Fibroblast of skin of right quadriceps (primary cell): ENCODE data around the gene WDR17.

Source experiments
- DNase-seq: peaks from one replicate; pipeline ENCODE4 v3.0.0-alpha.2; 2013

Gene WDR17

GRCh38 chr4:176065435-176066291, at the start of gene WDR17:
Gene WDR17, plus strand, starts transcription at chr4:176065841. Its CDS starts 45,740 bp downstream, at chr4:176111581.
- DNase-seq: peak; percentile 85

- no peak for DNase-seq
These were observed 49.0 kb upstream of the WDR17 start for GRCh38 chr4:176016601-176017000.

GRCh38 chr4:176020481-176021085, 45.1 kb upstream of the WDR17 start:
- no peak for DNase-seq

DNA sequence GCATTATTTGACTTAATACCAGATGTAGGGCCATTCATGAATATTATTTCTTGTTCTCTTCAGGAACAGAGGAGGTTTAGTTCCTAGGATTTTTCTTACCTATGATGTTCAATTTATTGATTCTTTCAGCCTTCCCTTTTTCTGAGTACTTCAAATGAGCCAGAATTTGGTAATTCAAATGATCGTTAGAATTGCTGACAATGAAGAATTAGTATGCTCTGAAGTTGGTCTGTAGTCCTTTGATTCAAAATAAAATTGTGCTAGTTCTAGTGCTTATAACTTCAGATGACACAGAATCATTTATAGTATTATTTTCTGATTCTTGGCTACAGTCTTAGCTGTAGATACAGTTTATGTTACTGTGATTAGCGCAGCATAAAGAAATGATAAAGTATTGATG, 35.2 kb upstream of the WDR17 start:
- DNase-seq: no peak

GRCh38 chr4:176031922-176032321, 33.7 kb upstream of the WDR17 start:
- no peak for DNase-seq

DNA sequence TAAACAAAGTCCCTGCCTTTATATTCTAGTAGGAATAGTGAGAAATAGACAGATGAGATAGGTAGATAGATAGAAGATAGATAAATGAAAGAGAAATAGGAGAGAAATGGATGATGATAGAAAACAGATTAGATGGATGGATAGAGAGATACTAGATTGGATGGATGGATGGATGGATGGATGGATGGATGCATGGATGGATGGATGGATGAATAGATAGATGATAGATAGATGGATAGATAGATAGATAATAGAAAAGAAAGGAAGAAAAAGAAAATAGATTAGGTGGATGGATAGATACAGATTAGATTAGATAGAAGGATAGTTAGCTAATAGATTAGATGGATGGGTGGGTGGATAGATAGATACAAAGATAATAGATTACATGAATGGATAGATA, 33.2 kb upstream of the WDR17 start:
- DNase-seq: no peak

DNA sequence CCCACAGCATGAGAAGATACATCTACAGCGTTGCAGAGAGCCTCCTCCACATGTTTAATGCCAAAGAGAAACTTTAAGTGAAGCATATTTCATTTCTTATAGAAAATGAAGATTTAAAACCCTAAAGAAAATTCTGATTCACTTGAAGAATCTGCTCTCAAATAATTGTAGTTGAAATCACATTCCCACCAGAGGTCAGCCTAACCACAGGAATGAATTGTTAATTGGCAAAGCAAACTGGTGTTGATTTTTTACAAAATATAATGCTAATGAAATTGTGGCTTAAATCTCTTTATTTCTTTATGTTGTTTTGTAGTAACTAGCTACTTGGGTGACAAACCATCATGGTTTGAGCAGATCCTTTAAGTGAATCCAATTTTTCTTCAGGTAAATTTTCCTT, 31.1 kb upstream of the WDR17 start:
- DNase-seq: peak; percentile 58

DNA sequence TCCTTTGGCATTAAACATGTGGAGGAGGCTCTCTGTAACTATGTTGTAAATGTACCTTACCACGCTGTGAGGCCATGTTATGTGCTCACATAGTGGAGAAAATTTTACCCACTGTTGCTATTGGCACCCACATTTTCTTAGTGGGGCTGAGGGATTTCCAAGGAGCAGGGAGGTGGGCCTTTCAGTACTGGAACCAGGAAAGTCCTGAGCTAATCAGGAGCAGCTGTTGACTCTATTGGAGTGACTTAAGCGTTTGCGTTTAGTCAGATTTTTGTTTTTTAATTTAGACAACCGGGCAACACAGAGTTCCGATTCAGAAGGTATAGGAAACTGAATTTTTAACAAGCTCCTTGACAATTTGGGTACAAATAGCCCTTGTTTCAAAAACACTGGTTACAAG, 30.7 kb upstream of the WDR17 start:
- DNase-seq: no peak

DNA sequence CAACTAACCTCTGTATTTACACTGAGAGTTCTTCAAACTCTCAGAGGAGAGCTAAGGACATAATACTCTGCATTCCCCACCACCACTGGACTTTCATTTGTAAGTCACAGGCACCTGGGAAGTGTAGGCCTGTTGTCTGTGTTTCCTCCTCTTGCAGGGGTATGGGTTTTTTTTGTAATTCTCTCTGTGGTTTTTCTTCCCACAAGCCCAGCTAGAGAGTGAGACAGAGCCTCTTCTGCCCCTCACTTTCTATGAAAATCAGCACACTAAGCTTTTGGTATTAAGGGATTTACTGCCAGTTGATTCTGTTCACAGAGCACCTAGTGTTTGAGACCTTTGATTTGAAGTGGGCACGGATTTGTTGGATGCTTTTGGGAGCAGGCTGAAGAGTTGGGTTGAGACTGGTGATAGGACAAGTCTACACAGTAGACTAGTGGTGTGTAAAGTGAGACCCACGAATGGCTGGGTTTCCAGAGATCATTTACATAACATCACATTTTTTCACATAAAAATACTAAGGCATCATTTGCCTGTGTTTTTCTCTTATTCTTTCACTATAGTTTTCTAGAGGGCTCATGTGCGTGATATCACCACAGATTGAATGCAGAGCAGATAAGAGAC, 28.9 kb upstream of the WDR17 start:
- no peak for DNase-seq

DNA sequence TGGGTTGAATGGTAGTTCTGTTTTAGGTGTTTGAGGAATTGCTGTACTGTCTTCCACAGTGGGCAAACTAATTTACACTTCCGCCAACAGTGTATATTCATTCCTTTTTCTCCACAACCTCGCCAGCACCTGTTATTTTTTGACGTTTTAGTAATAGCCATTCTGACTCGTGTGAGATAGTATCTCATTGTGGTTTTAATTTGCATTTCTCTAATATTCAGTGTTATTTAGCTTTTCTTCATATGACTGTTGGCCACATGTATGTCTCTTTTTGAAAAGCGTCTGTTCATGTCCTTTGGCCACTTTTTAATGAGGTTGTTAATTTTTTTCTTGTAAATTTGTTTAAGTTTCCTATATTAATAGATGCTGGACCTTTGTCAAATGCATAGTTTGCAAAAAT, 26.9 kb upstream of the WDR17 start:
- DNase-seq: no peak

DNA sequence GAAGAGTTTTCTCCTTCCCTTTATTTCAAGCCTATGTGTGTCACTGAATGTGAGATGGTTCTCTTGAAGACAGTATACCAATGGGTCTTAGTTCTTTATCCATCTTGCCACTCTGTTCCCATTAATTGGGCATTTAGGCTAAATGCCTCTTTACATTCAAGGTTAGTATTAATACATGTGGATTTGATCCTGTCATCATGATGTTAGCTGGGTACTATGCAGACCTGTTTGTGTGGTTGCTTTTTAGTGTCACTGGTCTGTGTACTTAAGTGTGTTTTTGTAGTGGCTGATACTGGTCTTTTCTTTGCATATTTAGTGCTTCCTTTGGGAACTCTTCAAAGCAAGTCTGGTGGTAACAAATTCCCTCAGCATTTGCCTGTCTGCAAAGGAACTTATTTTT, 23.4 kb upstream of the WDR17 start:
- DNase-seq: no peak

DNA sequence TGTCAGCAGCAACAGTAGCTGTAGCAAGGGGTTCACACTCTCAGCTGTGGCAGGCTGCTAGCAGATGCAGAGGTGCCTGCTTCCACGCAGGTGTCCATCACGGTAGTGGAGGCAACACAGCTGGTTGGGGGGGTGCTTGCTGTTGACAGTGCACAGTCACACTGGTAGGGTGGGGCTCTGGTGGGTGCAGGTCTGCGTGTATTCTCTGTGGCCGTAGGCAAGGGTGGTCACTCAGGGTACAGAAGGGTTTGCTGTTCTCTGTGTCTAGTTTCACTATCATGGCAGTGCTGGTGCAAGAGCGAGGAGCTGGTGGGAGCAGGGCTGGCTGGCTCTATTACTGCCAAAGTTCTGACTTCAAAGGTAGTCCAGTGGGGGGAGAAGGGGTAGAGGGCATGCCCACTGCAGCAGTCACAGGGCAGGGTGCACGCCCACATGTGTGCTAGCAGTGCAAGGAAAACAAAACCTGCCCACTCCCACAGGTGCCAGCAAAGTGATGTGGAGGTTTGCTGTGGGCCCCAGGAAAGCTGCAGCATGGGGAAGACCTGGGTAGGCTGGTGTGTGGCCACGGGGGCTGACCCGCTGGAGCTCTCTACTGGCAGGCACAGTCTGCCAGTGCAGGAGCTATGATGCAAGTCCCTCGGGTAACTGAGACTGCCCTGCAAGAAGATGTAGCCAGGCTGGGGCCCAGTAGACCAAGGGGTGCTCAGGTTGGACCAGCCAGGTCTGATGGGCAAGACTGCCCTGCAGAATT, 21.6 kb upstream of the WDR17 start:
- DNase-seq: no peak

GRCh38 chr4:176044589-176044951, 21.1 kb upstream of the WDR17 start:
- no peak for DNase-seq

DNA sequence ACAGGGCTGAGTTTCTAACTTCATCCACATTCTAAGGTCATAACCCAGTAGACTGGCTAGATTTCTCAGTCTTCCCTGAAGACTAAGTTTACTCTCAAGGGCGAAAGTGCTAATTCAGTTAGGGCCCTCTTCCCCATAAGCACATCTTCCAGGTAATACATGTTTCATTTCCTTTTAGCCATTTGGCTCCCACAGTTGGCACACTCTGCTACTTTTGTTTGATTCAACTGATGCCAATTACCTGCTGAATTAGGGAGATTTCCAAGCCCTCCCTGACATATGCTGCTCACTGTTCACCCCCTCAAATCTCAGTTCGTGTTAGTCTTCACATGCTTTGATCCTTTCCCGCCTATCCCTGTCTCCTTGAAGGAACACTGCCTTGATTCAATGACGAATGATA, 17.0 kb upstream of the WDR17 start:
- DNase-seq: no peak

DNA sequence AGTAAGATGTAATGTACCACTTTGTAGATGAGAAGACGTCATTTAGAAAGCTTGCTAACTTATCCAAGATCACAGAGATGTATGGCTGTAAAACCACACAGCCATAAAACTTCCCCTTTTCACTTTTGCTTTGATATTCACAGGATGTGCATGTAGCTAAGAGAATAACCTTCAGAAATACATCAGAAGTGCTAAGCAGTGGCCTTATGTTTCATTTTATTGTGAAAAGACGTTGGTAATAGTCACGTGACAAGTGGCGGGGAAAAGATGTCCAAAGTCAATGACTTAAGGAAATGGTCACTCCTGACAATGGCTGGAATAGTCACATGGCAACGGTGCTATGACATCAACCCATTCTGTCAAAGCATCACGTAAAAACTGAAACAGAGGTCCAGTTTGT, 12.9 kb upstream of the WDR17 start:
- no peak for DNase-seq

DNA sequence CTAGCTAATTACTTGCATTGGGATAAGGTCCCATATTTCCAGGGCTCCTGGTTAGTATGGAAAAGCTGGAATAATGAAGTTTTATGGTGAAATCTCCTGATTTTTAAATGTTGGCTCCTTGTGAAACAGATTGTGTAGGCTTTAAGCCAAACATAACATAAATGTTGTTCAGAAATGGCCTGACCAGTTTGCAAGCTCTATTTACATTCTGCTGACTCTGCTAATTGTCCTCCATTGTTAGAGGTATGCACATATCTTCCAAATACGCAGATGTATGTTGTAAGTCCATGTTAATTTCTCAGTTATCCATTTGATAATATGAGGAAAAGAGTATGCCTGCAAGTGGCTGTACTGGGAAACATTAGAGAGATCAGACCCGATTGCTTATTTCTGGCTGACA, 11.9 kb upstream of the WDR17 start:
- no peak for DNase-seq

DNA sequence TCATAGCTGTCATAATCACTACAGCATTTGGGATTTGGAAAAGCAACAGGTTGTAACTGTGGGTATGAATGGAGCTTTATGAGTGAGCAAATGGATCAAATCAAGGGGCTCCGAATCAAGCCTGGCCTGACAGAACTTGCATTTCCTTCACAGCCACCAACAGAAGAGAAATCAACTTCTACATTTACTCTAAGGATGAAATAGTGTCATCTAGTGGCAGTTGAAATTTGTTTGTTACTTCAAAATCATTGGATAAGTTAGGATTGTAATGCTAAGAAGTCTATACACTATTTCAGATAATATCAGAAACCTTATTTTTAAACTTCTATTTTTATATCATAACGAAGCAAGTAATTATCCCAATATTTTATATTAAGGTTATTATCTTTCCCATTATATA, 10.7 kb upstream of the WDR17 start:
- no peak for DNase-seq

GRCh38 chr4:176063718-176064117, 1.9 kb upstream of the WDR17 start:
- DNase-seq: no peak

- DNase-seq: no peak
These were observed 1.1 kb upstream of the WDR17 start for GRCh38 chr4:176064539-176064938.

DNA sequence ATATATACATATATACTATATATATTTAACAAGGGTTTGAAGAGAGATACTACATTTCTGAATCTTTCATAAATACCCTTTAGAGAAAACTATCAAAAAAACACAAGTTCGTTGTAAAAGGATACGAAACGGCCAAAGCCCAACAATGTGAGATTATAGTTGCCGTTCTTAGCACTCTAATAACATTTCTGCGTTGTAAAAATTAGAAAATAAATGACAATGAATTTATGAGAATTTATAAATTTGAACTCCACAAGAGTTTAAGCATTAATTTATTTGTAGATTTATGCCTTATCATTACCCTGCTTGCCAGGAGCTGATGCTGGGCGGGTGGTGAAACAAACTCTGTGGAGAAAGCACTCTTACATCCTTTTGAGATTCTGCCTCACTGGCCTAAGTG, 1.1 kb downstream of the WDR17 start:
- no peak for DNase-seq

GRCh38 chr4:176077561-176077960, 11.9 kb downstream of the WDR17 start:
- DNase-seq: no peak

DNA sequence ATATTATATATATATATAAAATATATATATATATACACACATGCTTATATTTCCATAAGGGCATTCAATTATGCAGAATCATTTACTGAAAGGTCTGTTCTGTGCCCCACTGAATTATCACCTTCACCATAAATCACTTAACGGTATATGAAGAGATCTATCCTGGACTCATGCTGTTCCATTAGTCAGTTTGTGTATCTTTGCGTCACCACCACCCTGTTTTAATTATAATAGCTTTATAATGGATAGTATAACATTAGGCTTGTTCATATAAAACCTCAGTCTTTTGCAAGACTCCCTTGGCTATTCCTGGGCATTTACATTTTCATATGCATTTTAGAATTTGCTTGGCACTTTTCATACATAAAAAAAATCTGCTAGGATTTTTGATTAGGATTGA, 19.1 kb downstream of the WDR17 start:
- DNase-seq: peak; percentile 39

- no peak for DNase-seq
These were observed 24.5 kb downstream of the WDR17 start for GRCh38 chr4:176090115-176090514.

DNA sequence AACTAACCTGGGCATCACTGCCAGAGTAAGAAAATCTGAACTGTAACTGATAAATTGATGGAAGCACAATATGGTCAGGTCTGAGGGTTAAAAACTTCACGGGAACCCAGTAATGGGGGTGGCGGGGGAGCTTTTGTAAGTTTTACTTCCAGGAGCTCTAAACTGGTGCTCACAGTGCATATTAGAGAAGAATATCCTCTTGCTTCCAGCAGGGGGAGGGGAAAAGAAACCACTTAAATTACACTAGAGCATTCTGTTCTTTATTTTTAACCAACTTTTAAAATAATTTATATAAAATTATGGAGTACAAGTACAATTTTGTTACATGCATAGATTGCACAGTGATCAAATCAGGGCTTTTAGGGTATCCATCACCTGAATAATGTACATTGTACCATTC, 33.7 kb downstream of the WDR17 start:
- DNase-seq: no peak
